NCI-H2029 treated with DMSO at 0.1 percent for 48 hours (cell line): ENCODE data around the gene FNTB.
"Not testable (repeated sequence)": the region's sequence is repeated elsewhere in the genome, so short reads cannot be mapped to it uniquely, and the experiment has no call there.

Source experiments
- DNase-seq: peaks from one replicate; lab custom pipeline; 2025; lab: John Stamatoyannopoulos, UW

The FNTB gene

DNA sequence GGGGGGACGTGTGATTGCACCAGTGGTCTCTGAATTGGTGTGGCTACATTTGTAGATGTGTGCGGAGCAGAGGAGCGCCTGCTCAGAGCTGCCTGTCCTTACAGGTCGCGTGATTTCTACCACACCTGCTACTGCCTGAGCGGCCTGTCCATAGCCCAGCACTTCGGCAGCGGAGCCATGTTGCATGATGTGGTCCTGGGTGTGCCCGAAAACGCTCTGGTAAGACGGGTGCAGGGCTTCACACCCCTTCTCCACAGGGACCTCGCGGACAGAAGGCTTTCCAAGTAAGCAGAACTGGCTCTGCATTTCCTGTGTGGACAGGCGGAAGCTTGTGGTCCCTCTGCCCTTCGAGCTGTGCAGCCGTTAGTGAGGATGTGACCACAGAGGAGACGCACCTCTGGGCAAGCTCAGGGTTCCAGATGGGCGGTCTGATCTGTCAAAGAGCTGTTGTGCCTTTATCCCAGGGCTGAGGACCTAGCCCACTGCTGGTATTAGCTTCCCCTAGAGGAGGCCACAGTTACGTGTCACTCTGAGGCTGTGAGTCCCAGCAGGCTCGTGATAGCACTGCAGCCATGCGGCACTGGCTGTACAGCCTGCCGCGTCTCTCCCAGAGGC is 67.9 kb downstream of the FNTB start:
- no peak for DNase-seq

DNA sequence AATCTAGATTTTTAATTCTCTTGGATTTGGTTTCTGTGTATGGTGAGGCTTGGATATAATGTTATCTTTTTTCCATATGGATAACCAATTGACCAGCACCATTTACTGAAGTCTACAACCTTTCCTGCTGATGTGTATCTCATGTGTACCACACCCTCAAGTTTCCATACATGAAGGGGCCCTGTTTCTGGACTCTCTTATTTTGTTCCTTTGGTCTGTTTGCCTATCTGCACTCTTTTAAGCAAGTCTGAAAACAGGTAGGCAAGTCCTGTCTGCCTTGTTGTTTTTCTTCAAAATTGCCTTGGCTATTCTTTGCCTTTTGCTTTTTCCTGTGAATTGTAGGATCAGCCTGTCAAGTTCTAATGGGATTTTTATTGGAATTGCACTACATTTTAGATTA is 71.0 kb downstream of the FNTB start:
- no peak for DNase-seq

- DNase-seq, result no peak
Observed at GRCh38 chr14:65062096-65063075, 75.7 kb downstream of the FNTB start.

GRCh38 chr14:65065719-65066118 is 79.0 kb downstream of the FNTB start:
- no peak for DNase-seq

DNA sequence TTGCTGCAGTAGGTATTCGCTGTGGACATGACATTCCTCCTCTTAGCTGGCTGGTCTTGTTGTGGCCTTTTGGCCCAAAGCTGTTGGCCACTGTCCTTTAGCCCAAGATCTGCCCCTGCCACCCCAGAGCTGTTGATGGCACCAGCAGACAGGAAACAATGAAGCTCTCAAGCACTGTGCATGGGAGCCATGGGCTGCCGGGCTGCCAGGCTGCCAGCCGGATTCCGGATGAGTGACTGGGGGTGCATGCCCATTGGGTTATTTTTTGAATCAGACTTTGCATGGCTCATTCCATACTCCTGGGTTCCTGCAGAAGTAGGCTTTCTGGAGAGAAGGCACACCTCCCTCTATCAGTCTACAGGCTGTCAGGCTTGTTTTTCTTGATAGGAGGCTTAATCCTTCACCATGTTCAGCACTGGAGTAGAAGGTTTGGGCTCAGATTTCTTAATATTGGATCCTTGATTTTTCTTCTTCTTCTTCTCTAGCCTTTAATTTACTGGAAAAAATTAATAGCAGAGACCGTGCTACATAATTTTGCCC is 83.2 kb downstream of the FNTB start:
- no peak for DNase-seq

GRCh38 chr14:65070471-65070976 is 83.8 kb downstream of the FNTB start:
- DNase-seq, result peak; percentile 30

GRCh38 chr14:65071544-65071943 is 84.8 kb downstream of the FNTB start:
- DNase-seq, result no peak

DNA sequence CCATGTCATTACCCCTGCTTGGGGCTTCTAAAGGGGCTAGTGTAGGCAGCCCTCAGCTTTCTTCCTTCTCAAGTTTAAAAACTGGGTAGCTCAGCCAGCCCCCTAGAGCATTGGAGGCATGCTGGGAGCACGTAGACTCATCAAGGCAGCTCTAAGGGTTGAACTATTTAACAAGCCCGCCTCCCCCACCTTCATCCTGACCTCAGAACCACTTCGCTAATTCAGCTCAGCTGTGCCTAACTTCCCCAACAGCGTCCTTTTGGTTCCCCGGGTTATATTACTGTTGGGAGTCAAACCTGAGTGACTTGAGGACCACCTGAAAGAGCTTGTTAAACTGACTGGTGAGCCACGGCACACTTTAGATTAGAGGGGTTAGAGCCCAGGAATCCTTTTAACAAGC is 85.6 kb downstream of the FNTB start:
- DNase-seq, result no peak

DNA sequence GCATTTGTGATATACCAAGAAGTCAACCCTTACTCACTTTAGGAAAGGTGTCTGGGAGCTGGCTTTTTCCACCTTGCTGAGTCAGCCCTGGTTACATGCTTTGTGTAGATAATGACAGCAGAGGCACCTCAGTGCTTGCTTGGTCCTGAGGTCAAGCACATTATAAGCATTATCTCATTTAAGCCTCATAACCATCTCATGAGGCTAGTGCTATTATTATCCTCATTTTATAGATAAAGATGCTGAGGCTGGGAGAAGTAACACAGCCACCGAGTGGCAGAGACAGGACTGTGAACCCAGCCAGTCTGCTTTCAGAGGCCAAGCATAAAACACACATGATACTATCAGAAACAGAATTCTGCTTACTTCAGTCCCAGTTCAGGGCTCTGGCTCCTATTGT is 86.2 kb downstream of the FNTB start:
- no peak for DNase-seq

GRCh38 chr14:65073605-65074201 is 87.0 kb downstream of the FNTB start:
- DNase-seq, result no peak

GRCh38 chr14:65074449-65075150 is 87.9 kb downstream of the FNTB start:
- no peak for DNase-seq

DNA sequence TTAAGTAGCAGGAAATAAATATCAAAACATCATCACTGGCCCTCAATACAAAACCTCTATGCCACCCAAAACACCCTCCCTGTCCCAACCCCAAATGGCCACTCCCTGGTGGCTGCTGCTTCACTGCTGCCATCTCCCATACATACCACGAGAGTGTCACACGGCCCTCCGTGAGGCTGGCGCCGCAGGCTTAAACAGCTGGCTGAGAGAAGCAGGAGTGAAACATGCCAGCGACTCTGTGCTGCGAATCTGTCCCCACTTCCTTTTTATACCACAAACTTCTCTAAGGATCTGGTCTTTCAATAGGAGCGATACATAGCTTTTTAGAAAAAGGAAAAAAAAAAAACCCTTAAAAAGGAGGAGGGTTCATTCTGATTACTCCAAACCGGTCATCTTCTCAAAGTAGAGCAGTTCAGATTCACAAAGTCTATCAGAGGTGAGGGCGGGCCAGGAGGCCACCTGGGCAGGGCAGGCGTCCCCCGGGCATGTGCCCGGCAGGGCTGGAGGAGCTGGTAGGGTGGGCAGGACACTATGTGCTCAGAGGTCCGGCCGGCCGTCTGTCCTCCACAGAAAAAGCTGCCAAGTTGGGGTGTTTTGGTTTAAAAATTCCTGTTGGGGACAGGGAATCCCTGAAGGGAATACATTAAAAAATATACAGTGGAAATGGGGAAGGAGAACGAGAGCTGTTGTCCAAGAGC is 89.1 kb downstream of the FNTB start:
- no peak for DNase-seq

DNA sequence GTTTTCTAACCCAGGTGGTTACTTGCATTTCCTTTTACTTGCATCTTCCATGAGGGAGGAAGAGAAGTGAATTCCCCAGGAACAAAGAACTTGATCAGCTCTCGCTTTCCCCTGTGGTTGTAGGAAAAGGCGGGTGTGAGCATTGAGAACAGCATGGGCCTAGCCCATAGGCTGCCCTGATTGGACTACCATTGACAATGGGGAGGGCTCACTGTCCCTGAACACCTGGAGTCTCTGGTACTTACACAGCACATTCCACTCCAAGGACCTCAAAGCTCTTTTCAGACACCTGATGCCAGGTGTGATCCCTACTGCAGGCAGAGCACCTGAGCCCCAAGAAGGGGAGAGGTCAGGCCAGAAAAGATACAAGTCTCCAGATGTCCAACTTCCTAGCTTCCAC is 90.6 kb downstream of the FNTB start:
- no peak for DNase-seq

DNA sequence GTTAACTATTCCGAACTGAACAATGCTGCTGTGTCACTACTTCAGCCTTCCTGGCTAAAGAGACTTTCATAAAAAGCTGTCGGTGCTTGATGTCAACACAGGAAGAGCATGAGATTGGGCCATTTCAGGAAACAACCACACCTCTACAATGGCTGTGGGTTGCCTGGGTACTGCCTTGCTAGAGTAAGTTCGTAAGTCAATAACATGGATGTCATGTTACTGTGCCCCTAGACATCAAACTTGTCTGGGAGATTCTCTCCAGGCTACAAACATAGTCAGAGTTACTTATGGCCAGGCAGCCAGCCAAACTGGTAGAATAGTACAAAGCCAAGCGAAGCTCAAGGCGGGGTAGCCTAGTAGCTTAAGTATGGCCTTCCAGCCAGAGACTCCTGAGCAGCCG is 92.5 kb downstream of the FNTB start:
- DNase-seq, result no peak

DNA sequence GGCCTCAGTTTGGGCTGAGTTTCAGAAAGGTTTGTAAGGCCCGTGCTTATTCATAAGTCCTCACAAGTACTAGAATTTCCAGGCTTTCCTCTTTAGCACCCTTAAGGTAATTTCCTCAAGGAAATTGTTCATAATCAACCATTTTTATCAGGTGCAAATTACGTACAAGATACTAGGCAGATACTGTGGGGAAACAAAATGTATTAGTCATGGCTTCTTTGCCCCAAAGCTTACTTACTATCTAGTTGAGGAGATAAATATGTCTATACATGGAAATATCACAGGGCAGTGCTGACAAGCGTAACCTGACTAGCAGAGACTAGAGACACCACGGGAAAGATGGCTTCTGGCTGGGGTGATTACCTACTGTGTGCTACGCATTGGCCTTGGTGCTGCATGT is 93.1 kb downstream of the FNTB start:
- DNase-seq, result no peak

DNA sequence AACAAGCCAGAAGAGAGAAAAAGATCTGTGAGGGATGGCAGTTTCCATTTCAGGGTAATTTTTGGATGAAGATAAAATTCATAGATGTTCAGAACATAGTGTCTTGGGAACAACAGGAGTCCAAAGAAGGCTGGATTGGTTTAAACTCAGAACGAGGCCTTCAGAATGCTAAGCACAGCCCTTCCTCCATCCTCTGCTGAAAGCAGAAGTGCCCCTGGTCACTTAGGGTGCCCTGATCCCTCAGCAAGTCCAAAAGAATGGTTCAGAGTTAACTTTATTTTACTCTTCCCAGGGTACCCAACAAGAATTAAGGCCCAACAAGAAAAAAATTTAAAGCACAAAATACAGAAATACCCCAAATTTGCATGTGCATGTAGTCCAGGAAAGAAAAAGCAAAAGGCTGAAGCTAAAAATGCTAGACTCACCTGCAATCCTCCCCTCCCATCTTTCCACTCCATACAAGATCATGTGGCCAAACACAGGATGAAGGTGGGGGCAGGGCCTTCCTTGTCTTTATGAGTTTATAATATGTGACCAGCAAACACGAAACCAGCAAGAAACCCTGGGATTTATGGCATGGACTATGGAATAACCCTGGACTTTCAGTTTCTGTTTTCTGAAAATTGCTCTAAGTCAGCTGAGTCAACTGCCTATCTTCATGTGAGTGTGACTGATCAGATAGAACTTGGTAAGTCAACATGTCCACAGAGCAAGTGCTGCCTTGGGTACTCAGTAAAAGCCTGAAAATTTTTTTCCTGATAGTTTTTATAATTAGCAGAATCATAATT is 94.5 kb downstream of the FNTB start:
- no peak for DNase-seq

DNA sequence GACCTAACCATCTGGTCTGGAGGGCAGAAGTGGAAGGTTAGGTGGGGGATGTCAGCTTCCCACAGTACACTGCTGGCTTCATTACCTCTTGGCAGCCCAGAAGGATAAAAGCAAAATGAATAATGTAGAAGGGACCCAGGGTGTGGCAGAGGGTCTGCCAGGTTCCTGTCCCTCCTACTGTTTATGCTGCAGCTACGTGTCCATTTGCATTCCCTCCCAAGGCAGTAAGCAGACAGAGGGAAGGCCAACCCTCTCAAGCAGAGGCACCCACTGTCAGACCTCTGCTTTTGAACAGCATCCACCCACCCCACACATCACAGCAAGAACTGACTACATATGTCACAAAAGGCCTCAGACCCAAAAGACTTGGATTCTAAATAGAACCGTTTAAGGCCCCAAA is 96.2 kb downstream of the FNTB start:
- DNase-seq, result no peak

- DNase-seq, result no peak
Observed at GRCh38 chr14:65084554-65085505, 98.1 kb downstream of the FNTB start.

DNA sequence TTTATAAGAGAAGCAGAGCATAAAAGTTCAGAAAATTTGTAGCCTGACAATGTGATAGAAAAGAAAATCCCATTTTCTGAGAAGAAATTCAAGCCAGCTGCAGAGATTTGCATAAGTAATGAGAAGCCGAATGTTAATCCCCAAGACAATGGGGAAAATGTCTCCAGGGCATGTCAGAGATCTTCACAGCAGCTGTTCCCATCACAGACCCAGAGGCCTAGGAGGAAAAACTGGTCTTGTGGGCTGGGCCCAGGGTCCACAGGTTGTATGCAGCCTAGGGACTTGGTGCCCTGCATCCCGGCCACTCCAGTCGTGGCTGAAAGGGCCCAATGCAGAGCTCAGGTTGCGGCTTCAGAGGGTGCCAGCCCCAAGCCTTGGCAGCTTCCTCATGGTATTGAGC is 100.0 kb downstream of the FNTB start:
- DNase-seq, result not testable (repeated sequence)
